Progenitor cell of endocrine pancreas (in vitro differentiated cells): ENCODE data around the gene CYB5D1. TPM values are rescaled to one million over a fixed set of nuclear protein-coding genes. Genes with fewer than 3 reads are reported as not detected.

Source experiments
- DNase-seq: peaks from one replicate; pipeline ENCODE4 v3.0.0; 2021; ENCODE audit warnings: low spot score; ENCODE audit not compliant: unreplicated experiment
- H3K27ac Mint-ChIP-seq: 2 replicates; pipeline ENCODE4 v1.8.0; 2021; ENCODE audit warnings: mild to moderate bottlenecking, moderate library complexity, mixed read lengths
- H3K27me3 Mint-ChIP-seq: 2 replicates; pipeline ENCODE4 v1.8.0; 2021; ENCODE audit warnings: mixed read lengths
- H3K36me3 Mint-ChIP-seq: 2 replicates; pipeline ENCODE4 v1.8.0; 2022; ENCODE audit warnings: mixed read lengths; ENCODE audit not compliant: insufficient read depth
- H3K4me1 Mint-ChIP-seq: 2 replicates; pipeline ENCODE4 v1.8.0; 2021; ENCODE audit warnings: low read depth, mixed read lengths
- H3K4me3 Mint-ChIP-seq: 2 replicates; pipeline ENCODE4 v1.8.0; 2021; ENCODE audit warnings: low read depth, mild to moderate bottlenecking, moderate library complexity, mixed read lengths
- H3K9me3 Mint-ChIP-seq: 2 replicates; pipeline ENCODE4 v1.8.0; 2021; ENCODE audit warnings: low read depth, mixed read lengths
- total RNA-seq: library from RNA; stranded (reverse); gene quantifications from 2 replicates; pipeline ENCODE4 v1.2.1, GENCODE V29; 2021
- TF ChIP-seq, protein P1 (sequence below): fragments of 200-600 bp; sonication (generic); IDR thresholded peaks from one replicate; pipeline ENCODE4 v1.5.0; 2021; ENCODE audit warnings: antibody characterized with exemption, mild to moderate bottlenecking; ENCODE audit not compliant: unreplicated experiment

CYB5D1 gene
- total RNA-seq, 1 donor from 2014 or later: 18.2 TPM

DNA sequence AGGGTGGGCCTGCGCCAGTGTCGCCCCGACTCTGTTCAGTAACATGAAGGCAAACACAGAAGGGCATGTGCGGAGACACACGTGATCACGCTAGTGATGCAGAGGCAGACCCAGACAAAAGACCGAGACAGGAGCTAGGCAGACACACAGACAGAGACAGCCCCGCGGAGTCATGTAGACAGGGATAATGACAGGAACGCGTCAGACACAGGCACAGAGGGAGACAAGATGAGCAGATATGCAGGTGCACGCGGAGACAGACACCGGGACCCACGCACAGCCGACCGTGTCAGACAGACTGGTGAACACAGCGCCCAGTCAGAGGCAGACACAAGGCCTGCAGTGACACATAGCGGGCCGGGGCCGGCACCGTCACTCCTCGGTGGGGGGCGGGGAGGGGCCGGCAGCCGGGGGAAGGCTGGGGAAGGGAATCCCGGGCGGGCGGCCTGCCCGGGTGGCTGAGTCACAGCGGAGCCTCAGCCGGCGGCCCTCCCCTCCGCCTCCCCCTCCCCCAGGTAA, 16.3 kb upstream of the CYB5D1 start:
- Mint-ChIP-seq H3K9me3 (no peaks in the 10 kb centered on the region), H3K4me1 (peaks cover 56% of the 10 kb centered on the region), H3K27ac (peak overlapping the region; percentile 96), H3K27me3 (no peaks in the 10 kb centered on the region), H3K4me3 (peak overlapping the region; percentile 94), H3K36me3 (peaks cover 10% of the 10 kb centered on the region)
- no peak for DNase-seq
- TF ChIP-seq, protein P1, sequence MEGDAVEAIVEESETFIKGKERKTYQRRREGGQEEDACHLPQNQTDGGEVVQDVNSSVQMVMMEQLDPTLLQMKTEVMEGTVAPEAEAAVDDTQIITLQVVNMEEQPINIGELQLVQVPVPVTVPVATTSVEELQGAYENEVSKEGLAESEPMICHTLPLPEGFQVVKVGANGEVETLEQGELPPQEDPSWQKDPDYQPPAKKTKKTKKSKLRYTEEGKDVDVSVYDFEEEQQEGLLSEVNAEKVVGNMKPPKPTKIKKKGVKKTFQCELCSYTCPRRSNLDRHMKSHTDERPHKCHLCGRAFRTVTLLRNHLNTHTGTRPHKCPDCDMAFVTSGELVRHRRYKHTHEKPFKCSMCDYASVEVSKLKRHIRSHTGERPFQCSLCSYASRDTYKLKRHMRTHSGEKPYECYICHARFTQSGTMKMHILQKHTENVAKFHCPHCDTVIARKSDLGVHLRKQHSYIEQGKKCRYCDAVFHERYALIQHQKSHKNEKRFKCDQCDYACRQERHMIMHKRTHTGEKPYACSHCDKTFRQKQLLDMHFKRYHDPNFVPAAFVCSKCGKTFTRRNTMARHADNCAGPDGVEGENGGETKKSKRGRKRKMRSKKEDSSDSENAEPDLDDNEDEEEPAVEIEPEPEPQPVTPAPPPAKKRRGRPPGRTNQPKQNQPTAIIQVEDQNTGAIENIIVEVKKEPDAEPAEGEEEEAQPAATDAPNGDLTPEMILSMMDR: no peak

DNA sequence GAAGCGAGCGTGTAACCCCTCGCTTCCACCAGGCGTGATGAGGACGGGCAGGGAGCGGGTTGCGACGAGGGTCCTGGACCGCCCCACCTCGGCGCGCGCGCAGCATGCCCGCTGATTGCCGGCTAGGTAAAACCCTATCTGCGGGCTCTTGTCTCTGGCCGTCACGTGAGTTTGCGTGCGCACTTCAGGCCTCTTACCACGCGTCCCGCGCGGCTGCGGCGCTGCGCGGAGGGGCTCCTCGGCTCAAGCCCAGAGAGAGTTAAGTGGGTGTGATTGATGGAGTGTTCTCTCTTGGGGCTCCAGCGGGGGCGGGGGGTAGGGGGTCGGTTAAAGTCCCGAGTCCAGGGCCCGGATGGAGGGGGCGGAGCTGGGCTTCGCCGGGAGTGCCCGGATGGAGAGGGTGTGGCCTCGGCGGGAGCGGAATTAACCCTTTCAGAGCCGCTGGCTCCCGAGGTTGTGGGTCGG, 15.9 kb upstream of the CYB5D1 start:
- Mint-ChIP-seq H3K27me3 (no peaks in the 10 kb centered on the region), H3K4me1 (peaks cover 55% of the 10 kb centered on the region), H3K36me3 (peaks cover 13% of the 10 kb centered on the region), H3K4me3 (peak overlapping the region; percentile 94), H3K27ac (peak overlapping the region; percentile 97), H3K9me3 (no peaks in the 10 kb centered on the region)
- TF ChIP-seq, protein P1: no peak
- peak; percentile 97 for DNase-seq

DNA sequence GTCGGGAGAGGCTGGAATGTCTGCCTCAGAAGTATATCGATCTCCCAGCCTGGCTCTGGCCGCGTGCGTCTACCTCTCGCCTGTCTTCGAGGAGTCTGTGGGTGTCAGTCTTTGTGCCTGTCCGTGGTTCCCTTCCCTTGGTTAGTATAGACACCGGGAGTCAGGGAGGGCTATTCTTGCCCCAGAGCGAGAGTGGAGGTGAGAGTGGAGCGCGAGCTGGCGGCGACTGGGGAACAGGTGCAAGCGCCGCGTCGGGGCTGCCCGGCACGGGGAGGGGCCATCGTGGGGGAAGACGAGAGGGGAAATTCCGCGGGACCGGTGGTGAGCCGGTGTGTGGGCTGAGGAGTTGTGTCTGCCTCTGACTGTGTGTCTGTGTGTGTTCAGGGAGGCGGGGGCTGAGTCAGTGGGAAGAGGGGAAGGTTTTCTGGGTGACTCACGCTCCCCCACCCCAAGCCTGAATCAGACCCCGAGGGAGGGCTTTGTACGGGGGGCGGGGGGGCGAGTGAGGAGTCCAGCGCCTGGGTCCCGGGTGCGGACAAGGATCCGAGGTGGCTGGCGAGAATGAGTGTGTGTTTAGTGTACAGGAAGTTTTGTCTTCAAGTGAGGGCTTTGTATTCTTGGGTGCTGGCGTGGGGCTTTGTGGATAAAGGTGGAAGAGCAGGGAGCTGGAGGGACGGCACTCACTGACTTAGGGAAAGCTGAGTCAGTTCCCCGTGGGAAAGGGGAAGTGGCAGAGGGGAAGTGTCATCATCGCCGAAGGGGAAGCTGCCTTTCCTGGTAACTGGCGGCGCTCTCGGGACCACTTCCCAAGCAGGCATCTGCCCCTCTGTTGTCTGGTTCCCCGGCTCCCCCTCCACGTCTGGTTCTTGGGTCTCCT, 15.2 kb upstream of the CYB5D1 start:
- no peak for DNase-seq

DNA sequence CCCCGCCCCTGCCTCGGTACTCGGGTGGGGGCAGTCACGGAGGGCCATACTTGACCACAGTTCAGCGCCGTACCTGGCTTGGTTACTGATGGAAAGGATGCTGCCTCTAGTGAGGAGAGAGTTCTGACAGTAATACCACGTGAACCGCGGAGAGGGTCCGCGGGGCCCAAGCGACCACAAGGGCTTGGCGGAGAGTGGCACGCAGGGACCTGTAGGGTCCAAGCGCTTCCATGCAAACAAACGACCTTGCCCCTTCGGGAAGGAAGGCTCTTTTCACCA, 14.6 kb upstream of the CYB5D1 start:
- no peak for DNase-seq

More for the DNA sequence above, 15.2 kb upstream of the CYB5D1 start:
- H3K36me3 Mint-ChIP-seq: peaks cover 13% of the 10 kb centered on the region
- H3K9me3 Mint-ChIP-seq: no peaks in the 10 kb centered on the region
- peaks cover 48% of the 10 kb centered on the region for H3K4me1 Mint-ChIP-seq
- TF ChIP-seq, protein P1: no peak
- no peaks in the 10 kb centered on the region for H3K27me3 Mint-ChIP-seq
- H3K27ac Mint-ChIP-seq: peak overlapping the region; percentile 97
- peak overlapping the region; percentile 94 for H3K4me3 Mint-ChIP-seq

DNA sequence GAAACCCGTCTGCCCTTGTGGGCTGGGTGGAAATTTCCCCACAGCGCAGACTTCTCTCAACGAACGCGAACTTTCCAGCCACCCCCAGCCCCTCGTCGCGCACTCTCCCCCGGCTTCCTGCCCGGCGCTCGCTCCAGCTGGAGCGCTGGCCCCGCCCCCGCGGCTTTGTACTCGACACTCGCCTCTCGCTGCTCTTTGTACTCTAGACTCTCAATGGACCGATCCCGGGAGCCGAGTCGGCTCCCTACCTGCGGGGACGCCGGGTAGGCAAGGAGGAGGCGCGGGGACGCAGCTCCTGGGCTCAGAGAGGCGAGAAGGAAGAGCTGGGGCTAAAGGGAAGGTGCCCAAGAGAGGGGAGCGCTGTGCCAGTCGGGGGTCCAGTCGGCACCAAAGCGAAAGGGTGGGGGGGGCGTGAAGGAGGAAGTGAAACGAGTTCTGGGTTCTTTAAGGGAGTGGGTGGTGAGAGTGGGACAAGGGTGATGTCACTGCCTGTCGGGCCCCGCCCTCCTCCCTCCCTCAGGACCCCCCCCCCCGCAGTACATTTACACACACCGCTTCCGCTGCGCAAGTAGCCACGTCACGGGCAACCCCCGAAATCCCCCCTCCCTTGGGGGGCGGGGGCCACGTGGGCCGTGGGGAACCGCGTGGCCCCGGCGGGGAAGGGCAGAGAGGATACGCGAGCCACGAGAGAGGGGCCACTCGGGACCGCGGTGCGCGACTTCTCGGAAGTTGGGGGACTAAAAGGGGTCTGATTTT, 14.1 kb upstream of the CYB5D1 start:
- TF ChIP-seq, protein P1: no peak
- peak overlapping the region; percentile 94 for H3K4me3 Mint-ChIP-seq
- H3K4me1 Mint-ChIP-seq: peaks cover 43% of the 10 kb centered on the region
- DNase-seq: no peak
- no peaks in the 10 kb centered on the region for H3K27me3 Mint-ChIP-seq
- peak overlapping the region; percentile 97 for H3K27ac Mint-ChIP-seq
- H3K36me3 Mint-ChIP-seq: peaks cover 15% of the 10 kb centered on the region
- H3K9me3 Mint-ChIP-seq: no peaks in the 10 kb centered on the region

More for the DNA sequence above, 14.6 kb upstream of the CYB5D1 start:
- Mint-ChIP-seq H3K36me3 (peaks cover 14% of the 10 kb centered on the region), H3K4me3 (peak overlapping the region; percentile 94), H3K27ac (peak overlapping the region; percentile 97), H3K4me1 (peaks cover 47% of the 10 kb centered on the region), H3K27me3 (no peaks in the 10 kb centered on the region), H3K9me3 (no peaks in the 10 kb centered on the region)
- TF ChIP-seq, protein P1: no peak
